GM23338 (cell line): Measurements from ENCODE around the gene RIMS3. TPM values are rescaled to one million over a fixed set of nuclear protein-coding genes. Genes with fewer than 3 reads are reported as not detected.

ENCODE experiments used
- ATAC-seq: fragments of 200-7000 bp; cut with Tn5 transposase; 3 replicates; pipeline ENCODE4 v1.9.1; 2020
- DNase-seq: peaks from one replicate; pipeline ENCODE4 v3.0.0-alpha.2; 2015; ENCODE audit warnings: low spot score
- H2AFZ ChIP-seq: fragments of 200-600 bp; sonication (generic); 2 replicates; pipeline ENCODE4 v1.8.0; 2016; ENCODE audit warnings: antibody characterized with exemption, mild to moderate bottlenecking, moderate library complexity
- H3F3A ChIP-seq: fragments of 200-600 bp; sonication (generic); replicated peaks from 2 replicates; pipeline ENCODE4 v1.8.0; 2017; ENCODE audit warnings: antibody characterized with exemption, mixed run types, low read depth
- H3K27ac ChIP-seq: fragments of 200-600 bp; sonication (generic); 2 replicates; pipeline ENCODE4 v1.6.1; 2016; ENCODE audit warnings: low read depth
- H3K27me3 ChIP-seq: fragments of 200-600 bp; sonication (generic); 2 replicates; pipeline ENCODE4 v1.8.0; 2016; ENCODE audit warnings: mild to moderate bottlenecking, mixed run types, moderate library complexity; ENCODE audit not compliant: insufficient read depth
- H3K36me3 ChIP-seq: fragments of 200-600 bp; sonication (generic); 2 replicates; pipeline ENCODE4 v1.8.0; 2016; ENCODE audit warnings: mild to moderate bottlenecking; ENCODE audit not compliant: insufficient read depth
- H3K4me1 ChIP-seq: fragments of 200-600 bp; sonication (generic); 2 replicates; pipeline ENCODE4 v1.8.0; 2016; ENCODE audit warnings: mild to moderate bottlenecking, moderate library complexity; ENCODE audit not compliant: insufficient read depth
- H3K4me2 ChIP-seq: fragments of 200-600 bp; sonication (generic); 2 replicates; pipeline ENCODE4 v1.7.1; 2017; ENCODE audit warnings: mixed run types
- H3K4me3 ChIP-seq: fragments of 200-600 bp; sonication (generic); 2 replicates; pipeline ENCODE4 v1.6.1; 2016; ENCODE audit warnings: mixed run types
- H3K79me2 ChIP-seq: fragments of 200-600 bp; sonication (generic); replicated peaks from 2 replicates; pipeline ENCODE4 v1.8.0; 2017; ENCODE audit warnings: mild to moderate bottlenecking; ENCODE audit not compliant: insufficient read depth
- H3K9me2 ChIP-seq: fragments of 200-600 bp; sonication (generic); 2 replicates; pipeline ENCODE4 v1.8.0; 2017; ENCODE audit not compliant: insufficient read depth
- H4K20me1 ChIP-seq: fragments of 200-600 bp; sonication (generic); replicated peaks from 2 replicates; pipeline ENCODE4 v1.8.0; 2017; ENCODE audit warnings: mild to moderate bottlenecking; ENCODE audit not compliant: insufficient read depth
- H3K27ac Mint-ChIP-seq: 2 replicates; pipeline ENCODE4 v1.8.0; 2020; ENCODE audit warnings: inconsistent platforms, mild to moderate bottlenecking, moderate library complexity, mixed read lengths
- H3K27me3 Mint-ChIP-seq: 3 replicates; pipeline ENCODE4 v1.8.0; 2022; ENCODE audit warnings: low read depth, mild to moderate bottlenecking, moderate library complexity, mixed read lengths, inconsistent platforms; ENCODE audit not compliant: insufficient read depth, poor library complexity
- H3K36me3 Mint-ChIP-seq: 3 replicates; pipeline ENCODE4 v1.8.0; 2021; ENCODE audit warnings: low read depth, mild to moderate bottlenecking, inconsistent platforms, moderate library complexity, mixed read lengths
- H3K4me1 Mint-ChIP-seq: 3 replicates; pipeline ENCODE4 v1.8.0; 2020; ENCODE audit warnings: mild to moderate bottlenecking, inconsistent platforms, mixed read lengths
- H3K4me3 Mint-ChIP-seq: 3 replicates; pipeline ENCODE4 v1.8.0; 2021; ENCODE audit warnings: moderate library complexity, mild to moderate bottlenecking, inconsistent platforms, mixed read lengths
- H3K9me3 Mint-ChIP-seq: 3 replicates; pipeline ENCODE4 v1.8.0; 2020; ENCODE audit warnings: moderate library complexity, mild to moderate bottlenecking, inconsistent platforms, mixed read lengths
- CREB1 ChIP-seq: fragments of 250-450 bp; sonication (Bioruptor Pico); IDR thresholded peaks from 2 replicates; pipeline ENCODE4 v1.5.0; 2020; ENCODE audit warnings: low read depth, mild to moderate bottlenecking, moderate library complexity
- CTCF ChIP-seq, 2 experiments: fragments of 200-600 bp in 1 of 2; sonication (generic) in 1 of 2; conservative IDR thresholded peaks; 2 replicates each; pipeline versions ENCODE4 v1.5.1 to v1.6.1; 2016 to 2017; ENCODE audit warnings: antibody characterized with exemption in 2 of 2, low read depth in 2 of 2, mild to moderate bottlenecking in 2 of 2, moderate library complexity in 1 of 2
- ETS1 ChIP-seq: IDR thresholded peaks from 2 replicates; pipeline ENCODE4 v1.6.1; 2016; ENCODE audit warnings: antibody characterized with exemption
- EZH2 ChIP-seq: fragments of 200-600 bp; sonication (generic); IDR thresholded peaks from one replicate; pipeline ENCODE4 v1.8.0; 2017; ENCODE audit warnings: antibody characterized with exemption, mild to moderate bottlenecking, low read depth; ENCODE audit not compliant: unreplicated experiment
- EZH2phosphoT487 ChIP-seq: fragments of 200-600 bp; sonication (generic); IDR thresholded peaks from one replicate; pipeline ENCODE4 v1.8.1; 2018; ENCODE audit warnings: antibody characterized with exemption; ENCODE audit not compliant: unreplicated experiment
- JUNB ChIP-seq: IDR thresholded peaks from one replicate; pipeline ENCODE4 v1.6.1; 2016; ENCODE audit warnings: antibody characterized with exemption; ENCODE audit not compliant: unreplicated experiment
- REST ChIP-seq: IDR thresholded peaks from one replicate; pipeline ENCODE4 v1.6.1; 2018; ENCODE audit warnings: antibody characterized with exemption; ENCODE audit not compliant: unreplicated experiment
- ZNF114 ChIP-seq: fragments of 250-450 bp; sonication (Bioruptor Pico); IDR thresholded peaks from 2 replicates; pipeline ENCODE4 v1.5.0; 2020; ENCODE audit warnings: mild to moderate bottlenecking, moderate library complexity
- ZNF331 ChIP-seq: fragments of 250-450 bp; sonication (Bioruptor Pico); IDR thresholded peaks from 2 replicates; pipeline ENCODE4 v1.5.0; 2020; ENCODE audit warnings: low read depth, mild to moderate bottlenecking, moderate library complexity
- polyA plus RNA-seq: library from polyadenylated mRNA; unstranded; fragments of >200 nt; fragmentation: Nextera tagmentation; extraction: Ambion mirVana; gene quantifications from 2 replicates; pipeline ENCODE4 v1.2.1, GENCODE V29; 2016
- total RNA-seq: library from RNA; depleted of rRNA; stranded (reverse); fragments of >200 nt; shearing (Covaris generic); gene quantifications from 2 replicates; pipeline ENCODE4 v1.2.3, GENCODE V29; 2014

RIMS3 gene
- total and polyA plus RNA-seq, 2 experiments from 2014 or later: 8.7 to 27.2 TPM

GRCh38 chr1:40710581-40711315 lies 45.3 kb upstream of the RIMS3 start:
- Histone ChIP-seq H2AFZ (no peak overlapping the region), H3K27me3 (no peaks in the 10 kb centered on the region), H4K20me1 (0 out of 2 replicates have a peak, but pooled peaks cover 4% of the 10 kb centered on the region), H3K4me1 (peaks cover 29% of the 10 kb centered on the region), H3K27ac (peak overlapping the region; percentile 73), H3K36me3 (no peaks in the 10 kb centered on the region), H3K4me2 (peak overlapping the region; percentile 68), H3F3A (no peaks in the 10 kb centered on the region), H3K4me3 (peak overlapping the region; percentile 50), H3K9me2 (no peaks in the 10 kb centered on the region), H3K79me2 (peaks cover 91% of the 10 kb centered on the region)
- peaks cover 34% of the 10 kb centered on the region for H3K4me1 Mint-ChIP-seq
- no peak for TF ChIP-seq ETS1
- no peak for TF ChIP-seq REST
- TF ChIP-seq CREB1 (CRISPR knock-in tag): no peak
- TF ChIP-seq EZH2: no peak
- TF ChIP-seq CTCF (conservative IDR thresholded peaks at IDR 0.05; ENCODE audit: low read depth in 2 of 2): no peak
- TF ChIP-seq ZNF114: no peak
- TF ChIP-seq EZH2phosphoT487: no peak
- TF ChIP-seq ZNF331: no peak
- no peak for TF ChIP-seq JUNB
- H3K27me3 Mint-ChIP-seq: peaks cover 4% of the 10 kb centered on the region
- H3K36me3 Mint-ChIP-seq: peaks cover 11% of the 10 kb centered on the region; the same call in 2 of the 3 replicates
- peak overlapping the region; percentile 96 for H3K4me3 Mint-ChIP-seq
- peak overlapping the region; percentile 82 for H3K27ac Mint-ChIP-seq
- H3K9me3 Mint-ChIP-seq: no peaks in the 10 kb centered on the region
- DNase-seq: peak; percentile 43
- peak; percentile 8; the same call in 2 of the 3 replicates for ATAC-seq
